HG03439 (cell line): Measurements from ENCODE around the gene RAB20.
"Not testable (repeated sequence)": the region's sequence is repeated elsewhere in the genome, so short reads cannot be mapped to it uniquely, and the experiment has no call there.

Source experiments
- ATAC-seq: cut with Tn5 transposase; IDR thresholded peaks from one replicate; pipeline ENCODE4 v1.9.1; 2021; ENCODE audit warnings: mild to moderate bottlenecking, moderate library complexity; ENCODE audit not compliant: unreplicated experiment

RAB20 gene

GRCh38 chr13:110555601-110556223 lies 5.8 kb downstream of the RAB20 start:
- ATAC-seq = no peak

- ATAC-seq = no peak
These were observed 6.6 kb downstream of the RAB20 start for GRCh38 chr13:110554946-110555345.

- no peak for ATAC-seq
These were observed 7.2 kb downstream of the RAB20 start for GRCh38 chr13:110554227-110554836.

GRCh38 chr13:110553417-110553816 lies 8.1 kb downstream of the RAB20 start:
- ATAC-seq = no peak

GRCh38 chr13:110552767-110553166 lies 8.8 kb downstream of the RAB20 start:
- ATAC-seq = no peak

DNA sequence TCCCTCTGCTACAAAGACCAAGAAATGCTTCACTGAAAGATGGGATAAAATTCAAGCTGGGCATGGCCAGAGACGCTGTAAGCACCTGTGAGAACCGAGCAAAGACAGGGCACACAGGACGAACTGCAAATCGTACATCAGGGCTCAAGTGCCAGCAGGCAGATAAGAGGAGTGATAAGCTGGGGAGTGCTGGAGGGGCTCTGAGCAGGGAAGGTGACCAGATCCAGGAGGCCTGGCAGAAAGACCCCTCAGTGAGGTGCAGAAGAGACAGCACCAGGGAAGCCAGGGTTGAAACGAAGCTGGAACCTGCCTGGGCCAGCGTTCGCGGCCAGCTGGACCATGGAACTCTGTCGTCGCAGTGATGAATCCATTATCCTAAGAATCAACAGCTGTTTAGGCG lies 10.2 kb downstream of the RAB20 start:
- ATAC-seq = no peak

DNA sequence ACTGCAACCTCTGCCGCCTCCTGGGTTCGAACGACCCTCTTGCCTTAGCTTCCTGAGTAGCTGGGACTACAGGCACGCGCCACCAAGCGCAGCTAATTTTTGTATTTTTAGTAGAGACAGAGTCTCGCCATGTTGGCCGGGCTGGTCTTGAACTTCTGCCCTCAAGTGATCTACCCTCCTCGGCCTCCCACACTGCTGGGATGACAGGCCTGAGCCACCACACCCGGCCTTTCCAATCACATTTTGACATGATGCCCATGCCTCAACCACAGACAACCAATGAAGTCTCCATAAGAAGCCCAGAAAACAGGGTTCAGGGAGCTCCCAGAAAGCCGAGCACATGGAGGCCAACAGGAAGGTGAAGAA lies 11.7 kb downstream of the RAB20 start:
- no peak for ATAC-seq

- ATAC-seq = no peak
These were observed 12.4 kb downstream of the RAB20 start for GRCh38 chr13:110548891-110549794.

GRCh38 chr13:110546926-110547325 lies 14.6 kb downstream of the RAB20 start:
- no peak for ATAC-seq

- ATAC-seq = no peak
These were observed 15.1 kb downstream of the RAB20 start for GRCh38 chr13:110546378-110546777.

- no peak for ATAC-seq
These were observed 19.2 kb downstream of the RAB20 start for GRCh38 chr13:110542169-110542796.

- no peak for ATAC-seq
These were observed 20.0 kb downstream of the RAB20 start for GRCh38 chr13:110541526-110541920.

DNA sequence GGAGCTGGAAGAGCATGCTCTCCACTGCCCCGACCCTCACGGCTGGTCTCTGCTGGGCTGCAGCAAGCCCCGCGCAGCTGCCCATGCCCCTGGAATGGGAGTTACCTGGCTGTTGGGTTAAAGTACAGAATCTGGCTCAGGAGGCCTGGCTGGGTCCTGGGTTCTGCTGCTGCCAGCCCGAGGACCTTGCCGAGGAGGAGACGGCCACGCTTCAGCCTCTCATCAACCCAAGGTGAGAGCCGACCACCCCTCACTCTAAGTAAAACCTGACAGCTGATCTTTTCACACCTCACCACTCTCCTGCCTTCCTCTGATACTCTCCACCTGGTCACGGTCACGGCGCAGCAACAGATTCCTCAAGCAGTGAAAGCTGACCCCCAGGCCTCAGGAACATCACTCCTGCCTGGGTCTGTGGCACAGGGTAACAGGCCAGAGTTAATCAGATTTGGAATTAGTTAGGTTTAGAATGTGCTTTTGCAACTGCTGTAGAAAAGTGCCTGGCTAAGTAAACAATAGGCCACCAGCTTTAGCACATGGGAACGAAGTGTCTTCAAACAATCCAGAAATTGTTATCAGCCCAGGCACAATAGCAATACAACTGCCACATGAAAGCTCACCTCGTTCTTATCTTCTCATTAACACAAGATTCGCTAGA lies 20.5 kb downstream of the RAB20 start:
- ATAC-seq = no peak

- ATAC-seq = no peak
These were observed 21.6 kb downstream of the RAB20 start for GRCh38 chr13:110539894-110540293.

GRCh38 chr13:110538632-110539031 lies 22.9 kb downstream of the RAB20 start:
- ATAC-seq = no peak

- no peak for ATAC-seq
These were observed 25.4 kb downstream of the RAB20 start for GRCh38 chr13:110536006-110536693.

DNA sequence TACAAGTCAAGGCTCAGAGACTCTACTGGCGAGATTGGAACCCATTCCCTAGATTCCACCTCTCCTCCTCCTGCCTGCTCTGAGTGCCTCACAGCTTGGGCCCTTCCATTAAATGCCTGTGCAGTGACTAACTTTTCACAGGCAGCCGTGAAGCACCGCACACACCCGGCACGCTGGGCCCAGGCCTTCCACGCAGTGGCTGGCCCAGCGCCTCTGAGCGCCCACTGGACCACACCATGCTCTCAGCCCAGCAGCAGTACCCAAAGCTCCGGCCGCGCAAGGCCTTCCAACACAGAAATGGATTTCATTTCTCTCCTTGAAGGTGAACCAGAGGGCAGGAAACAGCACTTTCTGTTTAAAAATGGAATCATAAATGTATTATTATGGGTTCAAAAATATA lies 26.0 kb downstream of the RAB20 start:
- ATAC-seq = no peak

- ATAC-seq = no peak
These were observed 27.5 kb downstream of the RAB20 start for GRCh38 chr13:110533771-110534670.

GRCh38 chr13:110532258-110532657 lies 29.3 kb downstream of the RAB20 start:
- ATAC-seq = not testable (repeated sequence)
